CMK (cell line): ENCODE results near the gene RUSC2.
"Not testable (repeated sequence)": the region's sequence is repeated elsewhere in the genome, so short reads cannot be mapped to it uniquely, and the experiment has no call there.

ENCODE experiments used
- DNase-seq: peaks from one replicate; pipeline ENCODE4 v3.0.0-alpha.2; 2010; ENCODE audit warnings: low read depth

RUSC2 gene

DNA sequence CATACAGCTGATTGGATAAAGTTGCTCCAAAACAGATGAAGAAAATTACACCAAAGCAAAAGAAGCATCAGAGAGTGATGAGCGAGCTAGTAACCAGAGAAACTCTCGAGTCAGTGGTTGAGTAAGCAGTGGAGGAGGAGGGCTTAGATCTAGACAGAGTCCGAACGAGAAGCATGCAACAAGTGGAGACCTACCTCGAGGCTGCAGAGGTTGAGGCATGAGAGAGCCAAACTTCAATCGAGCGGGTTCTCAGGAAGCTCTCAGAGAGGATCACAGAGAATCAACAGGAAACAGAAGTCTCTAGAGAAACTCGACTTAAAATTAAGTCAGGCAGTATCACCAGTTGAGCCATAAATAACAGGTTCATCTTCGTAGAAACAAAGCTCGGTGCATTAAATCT, 6.1 kb downstream of the RUSC2 start:
- no peak for DNase-seq

DNA sequence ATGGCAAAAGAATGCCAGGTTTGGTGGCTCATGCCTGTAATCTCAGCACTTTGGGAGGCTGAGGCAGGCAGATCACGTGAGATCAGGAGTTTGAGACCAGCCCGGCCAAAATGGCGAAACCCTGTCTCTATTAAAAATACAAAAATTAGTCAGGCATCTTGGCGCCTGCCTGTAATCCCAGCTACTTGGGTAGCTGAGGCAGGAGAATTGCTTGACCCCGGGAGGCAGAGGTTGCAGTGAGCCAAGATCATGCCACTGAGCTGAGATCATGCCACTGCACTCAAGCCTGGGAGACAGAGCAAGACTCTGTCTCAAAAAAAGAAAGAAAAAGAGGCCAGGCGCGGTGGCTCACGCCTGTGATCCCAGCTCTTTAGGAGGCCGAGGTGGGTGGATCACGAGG, 8.3 kb downstream of the RUSC2 start:
- DNase-seq: not testable (repeated sequence)

DNA sequence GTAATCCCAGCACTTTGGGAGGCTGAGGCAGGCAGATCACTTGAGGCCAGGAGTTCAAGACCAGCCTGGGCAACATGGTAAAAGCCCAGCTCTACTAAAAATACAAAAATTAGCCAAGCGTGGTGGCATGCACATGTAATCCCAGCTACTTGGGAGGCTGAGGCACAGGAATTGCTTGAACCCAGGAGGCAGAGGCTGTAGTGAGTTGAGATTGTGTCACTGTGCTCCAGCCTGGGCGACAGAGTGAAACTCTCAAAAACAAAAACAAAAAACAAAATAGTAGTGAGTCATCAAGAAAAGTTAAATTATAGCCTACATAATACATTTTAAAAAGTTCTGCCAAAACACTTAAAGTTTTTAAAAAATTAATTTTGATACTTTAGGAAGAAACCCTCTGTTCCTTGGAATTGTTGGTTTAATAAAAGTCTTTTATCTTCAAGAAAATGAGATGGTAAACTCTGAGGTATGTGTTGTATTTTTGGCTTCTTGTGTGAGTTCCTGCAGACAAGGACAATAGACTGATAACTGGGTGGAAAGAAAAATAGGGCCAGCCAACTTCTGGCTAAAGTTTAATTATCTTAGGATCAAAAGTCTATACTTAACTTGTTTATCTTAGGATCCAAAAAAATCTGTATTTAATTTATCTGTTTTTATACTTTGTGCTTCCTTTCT, 9.3 kb downstream of the RUSC2 start:
- no peak for DNase-seq

DNA sequence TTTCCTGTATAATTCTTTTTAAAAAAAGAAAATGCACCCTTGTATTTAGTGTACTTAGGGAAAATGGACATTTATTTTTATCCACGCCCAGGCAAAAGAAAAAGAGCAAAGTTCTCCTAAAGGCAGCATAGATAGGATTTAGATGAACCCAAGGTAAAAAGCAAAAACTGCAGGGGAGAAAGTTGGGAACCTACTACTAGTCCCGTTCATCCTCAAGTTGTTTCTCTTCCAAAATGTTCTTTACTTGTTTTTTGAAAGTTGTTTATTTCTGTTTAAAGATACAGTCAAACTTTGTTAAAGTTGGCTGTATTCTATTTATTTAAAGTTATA, 9.8 kb downstream of the RUSC2 start:
- DNase-seq: no peak

DNA sequence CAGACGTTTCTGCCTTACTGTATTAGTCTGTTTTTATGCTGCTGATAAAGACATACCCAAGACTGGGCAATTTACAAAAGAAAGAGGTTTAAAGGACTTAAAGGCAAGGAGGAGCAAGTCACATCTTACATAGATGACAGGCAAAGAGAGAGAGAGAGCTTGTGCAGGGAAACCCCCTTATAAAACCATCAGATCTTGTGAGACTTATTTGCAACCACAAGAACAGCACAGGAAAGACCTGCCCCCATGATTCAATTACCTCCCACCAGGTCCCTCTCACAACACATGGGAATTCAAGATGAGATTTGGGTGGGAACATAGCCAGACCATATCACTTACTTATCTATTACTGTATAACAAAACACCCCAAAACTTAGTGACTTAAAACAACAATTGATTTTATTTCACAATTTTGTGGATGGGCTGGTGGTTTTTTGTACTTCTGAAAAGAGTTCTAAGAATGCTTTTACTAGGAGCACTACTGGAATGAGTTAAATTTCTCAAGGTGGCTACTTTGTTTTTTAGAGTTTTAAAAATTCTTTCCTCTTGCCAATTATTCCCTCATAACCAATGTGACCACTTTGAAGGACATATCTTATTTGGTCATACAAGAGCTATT, 10.3 kb downstream of the RUSC2 start:
- no peak for DNase-seq

DNA sequence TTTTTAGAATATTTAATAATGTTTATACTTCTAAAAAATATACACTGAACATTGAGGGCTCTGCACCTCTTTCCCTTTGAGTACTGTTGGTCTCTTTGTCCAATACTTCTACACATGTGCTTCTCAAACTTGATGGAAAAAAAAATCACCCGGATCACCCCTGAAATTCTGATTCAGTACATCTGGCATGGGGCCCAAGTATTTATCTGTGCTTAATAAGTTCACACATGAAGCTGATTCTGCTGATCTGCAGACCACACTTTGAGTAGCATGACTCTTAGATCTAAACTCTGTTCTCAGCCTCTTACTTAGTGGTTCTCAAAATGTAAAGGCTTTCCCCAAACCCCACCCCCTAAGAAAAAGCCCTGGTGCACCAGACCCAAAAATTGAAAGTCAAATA, 12.0 kb downstream of the RUSC2 start:
- DNase-seq: no peak

DNA sequence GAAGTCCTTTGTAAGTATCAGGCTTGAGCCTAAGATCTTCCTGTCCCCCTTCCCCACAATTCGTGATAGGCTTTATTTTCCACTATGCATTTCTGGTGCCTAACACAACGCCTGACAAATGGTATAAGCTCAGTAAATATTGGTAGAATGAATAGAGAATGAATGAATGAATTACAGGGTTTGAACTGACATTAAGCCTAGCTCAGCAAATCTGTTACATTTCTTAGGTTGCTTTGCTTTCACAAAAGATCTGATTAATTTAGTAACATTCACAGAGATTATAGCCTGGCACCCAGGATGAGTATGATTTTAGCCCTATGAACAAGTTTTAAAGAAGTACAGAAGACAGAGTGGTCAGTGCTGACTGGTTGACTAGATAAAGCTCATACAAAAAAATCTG, 16.4 kb downstream of the RUSC2 start:
- no peak for DNase-seq

DNA sequence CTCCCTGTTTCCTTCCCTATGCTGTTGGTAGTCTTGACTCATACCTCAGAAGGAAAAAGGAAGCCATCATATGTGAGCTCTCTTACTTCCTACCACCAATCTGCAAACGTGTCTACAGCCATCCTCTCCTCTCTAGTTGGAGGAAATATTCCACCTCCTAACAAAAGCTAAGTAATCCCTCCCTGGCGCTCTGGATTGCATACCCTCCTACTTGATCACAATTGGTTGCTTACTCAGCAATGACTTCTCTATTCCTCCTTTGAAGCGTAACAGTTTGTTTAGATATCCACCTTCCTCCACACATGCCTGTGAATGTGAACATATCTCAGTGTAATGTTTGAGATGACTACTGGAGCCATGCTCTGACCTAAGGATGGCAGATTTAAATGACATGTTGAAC, 18.2 kb downstream of the RUSC2 start:
- DNase-seq: no peak

DNA sequence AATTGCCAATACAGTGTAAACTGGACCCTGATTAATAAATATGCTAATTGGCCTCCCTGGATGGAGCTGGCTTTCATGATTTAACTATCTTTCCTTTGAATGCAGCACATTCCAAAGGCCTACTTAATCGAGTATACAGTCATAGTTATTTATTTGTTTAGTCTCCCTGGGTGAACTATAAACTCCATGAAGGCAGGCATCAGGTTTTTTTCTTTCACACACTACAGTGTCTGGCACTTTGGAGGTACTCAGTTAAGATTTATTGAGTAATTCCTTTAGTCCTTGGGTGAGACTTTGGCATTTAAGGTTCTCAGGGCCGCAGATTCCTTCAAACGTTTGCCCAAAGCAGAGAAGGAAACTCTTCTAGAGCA, 20.5 kb downstream of the RUSC2 start:
- no peak for DNase-seq

DNA sequence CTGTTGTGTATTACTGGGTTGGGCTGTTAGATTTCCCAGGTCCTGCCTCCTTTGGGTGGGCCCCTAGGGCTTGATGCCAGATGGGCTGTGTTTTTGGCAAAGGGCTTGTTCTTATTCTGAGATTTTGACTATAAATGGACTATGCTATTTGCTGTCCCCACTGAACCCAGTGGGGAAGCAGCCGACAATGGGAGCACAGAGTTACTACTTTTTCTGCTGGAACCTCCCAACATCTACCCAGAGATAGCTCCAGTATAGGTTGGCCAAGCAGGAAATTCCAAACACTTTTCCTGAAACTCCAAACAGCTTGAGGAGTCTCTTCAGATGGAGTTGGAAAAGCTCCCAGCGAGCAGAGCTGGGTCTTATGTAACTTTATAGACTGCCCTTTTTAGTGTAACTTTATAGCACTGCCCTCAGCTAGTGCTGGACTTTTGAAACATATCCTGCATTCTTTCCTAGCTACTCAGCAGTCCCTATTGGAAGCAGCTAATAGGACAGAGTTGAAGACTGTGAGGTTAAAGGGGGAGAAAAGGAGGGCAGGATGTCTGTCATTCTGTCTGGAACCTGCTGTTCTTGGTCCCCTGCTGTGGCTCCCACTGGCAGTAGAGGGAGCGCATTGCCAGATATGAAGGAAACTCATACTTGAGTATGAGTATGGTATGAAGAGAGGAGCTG, 21.0 kb downstream of the RUSC2 start:
- DNase-seq: no peak

DNA sequence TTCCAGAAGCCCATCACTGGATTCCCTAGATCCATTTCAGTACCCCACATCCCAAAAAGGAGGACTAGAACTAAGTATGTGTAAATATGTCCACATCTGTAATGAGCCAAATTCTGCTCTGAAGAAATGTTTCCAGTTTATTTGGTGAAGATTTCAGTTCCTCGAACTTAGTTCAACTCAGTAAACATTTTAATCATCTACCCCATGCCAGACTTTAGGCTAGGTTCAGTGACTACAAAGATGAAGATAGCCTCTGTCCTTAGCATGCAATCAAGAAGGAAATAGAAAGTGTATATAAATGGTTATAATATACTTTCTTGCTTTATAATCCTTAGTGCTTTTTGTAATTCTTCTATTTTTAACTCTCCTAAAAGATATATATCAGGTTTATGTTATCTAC, 21.5 kb downstream of the RUSC2 start:
- no peak for DNase-seq

DNA sequence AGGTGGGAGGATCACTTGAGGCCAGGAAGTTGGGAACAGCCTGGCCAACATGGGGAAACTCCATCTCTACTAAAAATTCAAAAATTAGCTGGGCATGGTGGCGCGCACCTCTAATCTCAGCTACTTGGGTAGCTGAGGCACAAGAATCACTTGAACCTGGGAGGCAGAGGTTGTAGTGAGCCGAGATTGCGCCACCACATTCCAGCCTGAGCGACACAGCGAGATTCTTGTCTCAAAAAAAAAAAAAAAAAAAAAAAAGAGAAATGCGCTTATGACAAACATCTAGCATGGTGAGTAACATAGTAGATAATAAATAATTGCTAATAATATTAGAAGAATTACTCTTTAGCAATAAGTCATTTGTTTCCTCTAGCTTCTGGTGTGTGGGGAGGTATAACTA, 25.9 kb downstream of the RUSC2 start:
- no peak for DNase-seq

DNA sequence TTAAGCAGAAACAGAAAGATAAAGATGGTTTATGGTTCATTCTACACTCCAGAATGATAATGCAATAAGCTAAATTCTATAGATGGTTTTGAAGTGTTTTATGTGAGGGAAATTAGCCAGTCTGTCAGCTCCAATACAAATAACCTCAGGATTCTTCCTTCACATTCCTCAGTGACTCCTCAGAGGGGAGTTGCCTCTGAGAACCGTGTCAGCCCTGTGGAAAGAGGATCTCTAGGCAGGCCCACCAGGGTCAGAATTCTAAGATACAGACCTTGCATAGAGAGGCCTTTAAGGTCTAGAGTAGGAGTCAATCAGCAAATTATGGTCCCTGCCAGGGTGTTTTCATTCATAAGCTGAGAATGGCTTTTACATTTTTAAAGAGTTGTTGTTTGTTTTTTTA, 26.6 kb downstream of the RUSC2 start:
- no peak for DNase-seq

DNA sequence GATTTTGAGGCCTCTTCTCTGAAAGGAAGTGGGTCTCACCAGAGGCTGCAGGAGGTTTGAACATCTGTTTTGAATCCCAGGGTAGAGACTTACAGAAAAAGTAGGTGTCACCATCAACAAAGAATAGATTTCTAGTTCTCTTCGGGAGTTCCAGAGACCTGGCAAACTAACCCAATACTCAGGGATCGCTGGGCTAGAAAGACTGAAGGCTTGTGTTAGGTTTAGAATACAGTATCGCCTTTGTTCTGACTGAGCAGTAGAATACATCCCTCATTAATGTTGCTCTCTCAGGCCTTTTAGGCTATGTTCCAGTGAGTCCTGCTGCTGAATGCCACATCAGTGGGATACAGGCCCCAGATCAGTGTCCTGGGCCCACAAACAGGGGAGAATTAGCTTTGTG, 27.2 kb downstream of the RUSC2 start:
- DNase-seq: no peak

DNA sequence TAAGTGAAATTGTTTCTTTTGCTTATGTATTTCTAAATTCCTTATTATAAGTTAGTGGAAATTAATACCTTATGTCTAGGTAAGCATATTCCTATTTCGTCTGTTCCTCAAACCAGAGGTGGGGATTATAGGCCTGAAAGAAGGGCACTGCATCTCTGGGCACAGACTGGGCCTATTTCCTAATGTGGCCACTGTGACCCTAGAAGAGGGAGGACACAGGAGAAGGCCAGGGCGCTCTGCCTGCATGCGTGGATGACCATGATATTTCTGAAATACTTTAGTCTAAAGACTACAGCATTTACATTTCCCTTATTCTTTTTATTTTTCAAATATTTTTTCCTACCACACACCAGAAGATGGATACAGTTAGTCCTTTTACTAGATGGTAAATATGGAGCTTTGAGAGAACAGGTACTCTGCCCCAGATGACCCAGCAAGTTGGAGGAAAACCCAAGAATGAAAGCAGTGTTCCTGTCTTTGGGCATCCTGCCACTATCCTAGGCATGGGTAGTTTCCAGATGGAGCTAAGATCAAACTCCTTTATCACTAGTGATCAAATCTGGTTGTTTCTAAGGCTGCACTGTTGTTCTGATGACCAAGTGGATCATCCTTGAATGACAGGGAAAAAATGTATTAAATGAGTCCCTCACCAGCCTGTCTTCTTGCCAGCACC, 27.8 kb downstream of the RUSC2 start:
- no peak for DNase-seq

DNA sequence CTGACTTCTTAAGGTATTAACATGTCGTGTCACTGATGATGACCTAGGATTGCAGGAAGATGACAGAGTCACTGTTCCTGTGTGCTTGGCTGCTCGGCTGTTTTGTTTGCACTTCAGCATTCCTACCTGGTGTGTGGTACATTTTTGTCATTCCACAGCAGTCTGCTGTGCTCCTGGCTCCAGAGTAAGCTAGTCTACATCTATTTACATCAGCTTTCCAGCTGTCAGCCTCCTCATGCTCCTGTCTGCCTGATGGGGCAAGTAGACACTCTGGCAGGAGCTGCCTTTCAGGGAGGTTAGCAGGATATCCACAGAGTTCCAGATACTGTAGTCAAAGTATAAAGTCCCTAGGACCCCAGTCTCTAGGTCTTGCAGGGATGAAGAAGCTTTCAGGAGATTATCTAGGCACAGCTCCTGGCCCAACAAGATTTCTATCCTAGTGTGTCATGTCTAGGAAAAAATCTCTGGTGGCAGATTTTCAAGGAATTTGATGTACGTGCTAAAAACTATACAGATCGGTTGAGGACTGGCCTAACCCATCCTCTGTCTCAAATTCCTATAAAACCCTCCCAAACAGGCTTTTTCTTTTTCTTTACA, 28.4 kb downstream of the RUSC2 start:
- DNase-seq: no peak

DNA sequence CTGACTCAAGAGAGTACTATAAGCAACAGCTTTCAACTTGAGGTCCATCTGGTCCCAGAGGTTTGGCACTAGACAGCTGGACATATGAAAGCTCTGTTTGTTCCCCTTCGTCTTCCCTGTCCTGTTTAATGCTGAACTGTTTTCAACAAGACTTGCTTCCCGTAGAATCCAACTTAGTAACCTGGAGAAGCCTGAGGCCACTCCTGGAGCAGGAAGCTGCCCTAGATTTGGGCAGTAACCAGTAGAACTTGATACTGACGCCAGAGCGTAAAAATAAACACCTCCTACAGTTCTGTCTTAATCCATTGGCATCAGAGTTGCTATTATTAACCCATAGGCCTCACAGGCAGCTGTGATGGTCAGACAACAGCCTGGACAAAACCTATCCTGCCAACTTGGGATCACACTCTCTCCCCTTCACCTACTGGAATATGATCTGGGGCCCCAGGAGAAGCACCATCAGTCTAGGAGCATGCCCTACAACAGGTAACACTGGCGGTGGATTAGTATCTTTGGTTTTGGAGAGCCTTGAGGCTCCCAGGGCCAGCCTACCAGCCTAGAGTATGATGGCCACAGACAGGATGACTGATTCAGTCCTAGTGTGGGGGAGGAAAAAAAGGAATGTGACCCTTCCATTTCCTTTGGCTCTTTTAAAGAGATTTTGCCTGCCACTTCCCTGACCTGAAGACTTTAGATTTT, 29.2 kb downstream of the RUSC2 start:
- DNase-seq: no peak

DNA sequence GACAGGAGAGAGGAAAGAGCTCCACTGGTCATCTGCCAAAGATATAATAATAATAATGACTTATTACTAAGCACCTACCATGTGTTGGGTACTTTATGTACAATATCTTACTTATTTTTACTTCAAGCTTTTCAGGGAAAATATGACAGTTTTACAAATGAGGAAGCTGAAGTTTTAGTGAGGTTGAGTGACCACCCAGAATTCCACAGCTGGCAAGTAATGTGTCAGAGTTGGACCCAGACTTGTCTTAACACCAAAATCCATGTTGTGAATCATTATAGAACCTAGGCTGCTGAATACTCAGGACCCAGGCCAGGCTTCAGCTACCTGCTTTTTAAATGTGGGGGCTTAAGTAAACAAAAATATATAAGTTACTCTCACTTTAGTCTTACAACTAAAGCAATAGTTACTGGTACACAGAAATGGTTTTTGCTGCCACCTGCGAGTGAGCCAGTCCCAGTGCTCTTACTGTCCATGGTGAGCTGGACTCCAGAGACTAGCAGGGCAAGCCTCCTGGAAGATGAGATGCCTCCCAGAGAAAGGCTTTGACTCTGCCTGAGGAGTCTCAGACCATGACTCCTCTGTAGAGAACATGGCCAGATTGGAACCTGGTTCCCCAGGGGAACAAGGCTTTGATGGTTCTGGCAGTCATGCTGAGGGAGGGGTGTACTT, 29.9 kb downstream of the RUSC2 start:
- DNase-seq: no peak

DNA sequence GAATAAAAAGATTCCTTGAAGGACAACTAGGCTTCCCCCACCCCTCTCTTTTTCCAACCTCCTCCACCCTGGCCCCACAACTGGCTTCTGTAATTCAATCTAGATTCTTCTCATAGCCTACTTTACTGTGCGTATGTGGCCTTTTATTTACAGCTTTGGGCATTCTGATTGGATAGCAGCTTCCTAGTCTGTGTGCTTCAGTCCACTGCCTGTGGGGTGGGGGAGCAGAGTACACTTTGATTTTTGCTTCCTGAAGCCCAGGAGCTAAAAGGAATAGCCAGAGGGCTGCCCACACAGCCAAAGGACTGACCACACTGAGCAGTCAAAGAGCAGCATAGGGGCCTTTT, 30.4 kb downstream of the RUSC2 start:
- no peak for DNase-seq

DNA sequence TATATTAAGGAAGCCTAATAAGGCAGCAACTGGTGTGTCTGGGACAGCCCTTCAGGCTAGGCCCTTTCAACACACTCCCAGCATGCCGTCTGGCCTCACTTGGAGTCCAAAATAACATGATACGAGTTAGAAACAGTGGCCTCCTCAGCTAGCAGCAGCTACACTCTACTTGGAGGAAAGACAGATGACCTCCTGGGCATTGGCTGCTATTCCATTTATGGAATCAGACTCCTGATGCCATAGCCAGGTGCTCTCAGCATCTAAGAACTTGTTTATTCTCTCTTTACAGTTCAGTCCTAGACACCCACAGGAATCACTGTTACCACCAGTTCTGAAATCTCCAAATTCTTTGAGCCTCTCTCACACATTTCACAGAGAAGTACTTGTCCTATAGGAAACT, 31.8 kb downstream of the RUSC2 start:
- no peak for DNase-seq

DNA sequence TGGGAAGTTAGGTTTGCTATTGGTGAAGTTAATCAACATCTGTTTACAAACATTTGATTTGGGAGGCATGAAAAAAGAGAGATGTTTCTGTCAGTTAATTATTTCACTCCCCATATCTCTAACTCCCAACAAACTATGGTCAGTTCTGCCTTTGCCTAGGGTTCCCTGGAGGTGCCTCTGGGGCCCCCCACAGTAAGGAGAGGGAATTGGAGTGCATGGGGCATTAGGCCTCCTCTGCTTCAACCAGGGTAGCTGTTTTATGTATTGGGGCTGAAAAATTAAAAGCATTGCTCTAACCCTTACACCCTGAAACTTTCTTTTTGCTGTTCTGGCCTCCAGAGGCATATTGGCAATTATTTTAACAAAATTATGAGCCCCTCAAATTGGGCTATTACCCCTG, 32.3 kb downstream of the RUSC2 start:
- no peak for DNase-seq

DNA sequence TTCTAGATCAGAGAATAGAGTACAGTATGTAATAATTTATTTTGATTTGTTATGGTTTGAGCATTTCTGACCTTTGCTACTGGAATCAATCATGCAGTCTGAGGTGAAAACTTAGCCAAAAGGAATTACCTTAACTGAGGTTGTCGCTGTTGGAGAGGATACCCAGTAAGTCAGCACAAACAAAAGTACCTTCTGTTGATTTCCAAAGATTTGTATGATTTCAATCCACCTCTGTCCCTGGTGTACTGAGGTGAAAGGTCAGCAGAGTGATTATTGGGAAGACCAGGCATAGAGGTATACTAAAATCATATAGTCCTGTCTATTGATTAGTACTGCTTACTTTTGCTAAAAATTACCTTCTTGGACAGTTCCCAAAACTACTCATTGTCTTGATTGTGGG, 32.8 kb downstream of the RUSC2 start:
- no peak for DNase-seq
